Large intestine (tissue), 3 donors: Measurements from ENCODE around the gene TPRG1L. TPM values are rescaled to one million over a fixed set of nuclear protein-coding genes. Genes with fewer than 3 reads are reported as not detected.

Source experiments
- DNase-seq, 2 donors: peaks; one replicate each; pipeline versions ENCODE4 v3.0.0 to v3.0.0-alpha.2; 2013
- H3K27ac ChIP-seq: one replicate; pipeline ENCODE4 v1.5.1; 2013; ENCODE audit warnings: low read length
- H3K27me3 ChIP-seq: 2 replicates; pipeline ENCODE4 v1.6.1; 2013; ENCODE audit warnings: low read length; ENCODE audit not compliant: control insufficient read depth, insufficient read depth
- H3K36me3 ChIP-seq: 2 replicates; pipeline ENCODE4 v1.6.1; 2013; ENCODE audit warnings: low read length; ENCODE audit not compliant: control insufficient read depth, insufficient read depth
- H3K4me1 ChIP-seq: one replicate; pipeline ENCODE4 v1.6.1; 2013; ENCODE audit warnings: low read length; ENCODE audit not compliant: control insufficient read depth, insufficient read depth
- H3K4me3 ChIP-seq: one replicate; pipeline ENCODE4 v1.5.1; 2013; ENCODE audit warnings: low read length
- H3K9me3 ChIP-seq: one replicate; pipeline ENCODE4 v1.6.1; 2013; ENCODE audit warnings: mild to moderate bottlenecking, low read depth, low read length, moderate library complexity; ENCODE audit not compliant: control insufficient read depth
- WGBS: methylation state at CpG from one replicate; pipeline ENCODE4 v1.1.5; 2013; ENCODE audit warnings: low lambda C conversion rate; ENCODE audit not compliant: insufficient coverage; 5-methylcytosine and 5-hydroxymethylcytosine counted together
- polyA plus RNA-seq: library from polyadenylated mRNA; unstranded; fragments of 120-200 nt; gene quantifications from one replicate; pipeline ENCODE4 v1.2.1, GENCODE V29; 2013

Gene TPRG1L
- polyA plus RNA-seq, 1 donor: 81.6 TPM

GRCh38 chr1:3600354-3600753 is 24.5 kb upstream of the TPRG1L start:
- no peak for DNase-seq
- no CpG with 5 or more reads among the region's 10 CpGs for WGBS
- H3K27ac ChIP-seq: no peak overlapping the region
- no peaks in the 10 kb centered on the region for H3K9me3 ChIP-seq
- H3K4me3 ChIP-seq: no peak overlapping the region
- H3K27me3 ChIP-seq: no peaks in the 10 kb centered on the region
- H3K4me1 ChIP-seq: peaks cover 9% of the 10 kb centered on the region
- H3K36me3 ChIP-seq: no peaks in the 10 kb centered on the region

GRCh38 chr1:3601743-3602142 is 23.1 kb upstream of the TPRG1L start:
- Histone ChIP-seq H3K27me3 (no peaks in the 10 kb centered on the region), H3K4me3 (no peak overlapping the region), H3K36me3 (no peaks in the 10 kb centered on the region), H3K9me3 (no peaks in the 10 kb centered on the region), H3K4me1 (peaks cover 9% of the 10 kb centered on the region), H3K27ac (no peak overlapping the region)
- no CpG with 5 or more reads among the region's 16 CpGs for WGBS
- no peak for DNase-seq

GRCh38 chr1:3602375-3602774 is 22.4 kb upstream of the TPRG1L start:
- H3K9me3 ChIP-seq: no peaks in the 10 kb centered on the region
- WGBS: no CpG with 5 or more reads among the region's 21 CpGs
- H3K4me3 ChIP-seq: no peak overlapping the region

GRCh38 chr1:3603156-3603555 is 21.7 kb upstream of the TPRG1L start:
- Histone ChIP-seq H3K4me3 (no peak overlapping the region), H3K27ac (no peak overlapping the region), H3K27me3 (no peaks in the 10 kb centered on the region), H3K4me1 (peaks cover 5% of the 10 kb centered on the region), H3K36me3 (no peaks in the 10 kb centered on the region), H3K9me3 (no peaks in the 10 kb centered on the region)
- DNase-seq: no peak
- no CpG with 5 or more reads among the region's 11 CpGs for WGBS

More at GRCh38 chr1:3602375-3602774, 22.4 kb upstream of the TPRG1L start:
- no peaks in the 10 kb centered on the region for H3K27me3 ChIP-seq
- no peak overlapping the region for H3K27ac ChIP-seq
- no peak for DNase-seq
- H3K36me3 ChIP-seq: no peaks in the 10 kb centered on the region
- peaks cover 9% of the 10 kb centered on the region for H3K4me1 ChIP-seq

- WGBS: no CpG with 5 or more reads among the region's 29 CpGs
- no peaks in the 10 kb centered on the region for H3K27me3 ChIP-seq
- no peaks in the 10 kb centered on the region for H3K9me3 ChIP-seq
- peaks cover under 1% of the 10 kb centered on the region for H3K4me1 ChIP-seq
- H3K36me3 ChIP-seq: no peaks in the 10 kb centered on the region
- DNase-seq: no peak
- H3K27ac ChIP-seq: no peak overlapping the region
- no peak overlapping the region for H3K4me3 ChIP-seq
These were observed 21.0 kb upstream of the TPRG1L start for GRCh38 chr1:3603571-3604467.

GRCh38 chr1:3604468-3604974 is 20.3 kb upstream of the TPRG1L start:
- no peak overlapping the region for H3K27ac ChIP-seq
- WGBS: no CpG with 5 or more reads among the region's 8 CpGs
- H3K4me1 ChIP-seq: no peaks in the 10 kb centered on the region
- no peaks in the 10 kb centered on the region for H3K9me3 ChIP-seq
- H3K27me3 ChIP-seq: no peaks in the 10 kb centered on the region
- H3K36me3 ChIP-seq: no peaks in the 10 kb centered on the region
- DNase-seq: no peak
- H3K4me3 ChIP-seq: no peak overlapping the region

GRCh38 chr1:3604997-3605823 is 19.6 kb upstream of the TPRG1L start:
- Histone ChIP-seq H3K27me3 (peaks cover 4% of the 10 kb centered on the region), H3K4me1 (no peaks in the 10 kb centered on the region), H3K4me3 (no peak overlapping the region), H3K36me3 (no peaks in the 10 kb centered on the region), H3K9me3 (no peaks in the 10 kb centered on the region), H3K27ac (no peak overlapping the region)
- DNase-seq: no peak
- 50% methylated on average over 2 of the region's 7 CpGs for WGBS

GRCh38 chr1:3606779-3607702 is 17.8 kb upstream of the TPRG1L start:
- Histone ChIP-seq H3K9me3 (no peaks in the 10 kb centered on the region), H3K36me3 (no peaks in the 10 kb centered on the region), H3K4me1 (peaks cover 11% of the 10 kb centered on the region), H3K4me3 (no peak overlapping the region), H3K27ac (no peak overlapping the region), H3K27me3 (peaks cover 6% of the 10 kb centered on the region)
- 87% methylated on average over 3 of the region's 23 CpGs for WGBS
- no peak for DNase-seq

- Histone ChIP-seq H3K9me3 (no peaks in the 10 kb centered on the region), H3K27me3 (peaks cover 6% of the 10 kb centered on the region), H3K36me3 (no peaks in the 10 kb centered on the region), H3K27ac (no peak overlapping the region), H3K4me3 (no peak overlapping the region), H3K4me1 (peaks cover 12% of the 10 kb centered on the region)
- no CpG with 5 or more reads among the region's 18 CpGs for WGBS
- no peak for DNase-seq
These were observed 17.1 kb upstream of the TPRG1L start for GRCh38 chr1:3607703-3608065.

GRCh38 chr1:3608154-3608553 is 16.7 kb upstream of the TPRG1L start:
- H3K9me3 ChIP-seq: no peaks in the 10 kb centered on the region
- DNase-seq: no peak
- WGBS: no CpG with 5 or more reads among the region's 7 CpGs
- no peaks in the 10 kb centered on the region for H3K36me3 ChIP-seq
- H3K4me1 ChIP-seq: peaks cover 14% of the 10 kb centered on the region
- H3K4me3 ChIP-seq: no peak overlapping the region
- H3K27ac ChIP-seq: no peak overlapping the region
- H3K27me3 ChIP-seq: peaks cover 6% of the 10 kb centered on the region
